ENCODE measurements around the gene SLC4A1.

SLC4A1 gene

DNA sequence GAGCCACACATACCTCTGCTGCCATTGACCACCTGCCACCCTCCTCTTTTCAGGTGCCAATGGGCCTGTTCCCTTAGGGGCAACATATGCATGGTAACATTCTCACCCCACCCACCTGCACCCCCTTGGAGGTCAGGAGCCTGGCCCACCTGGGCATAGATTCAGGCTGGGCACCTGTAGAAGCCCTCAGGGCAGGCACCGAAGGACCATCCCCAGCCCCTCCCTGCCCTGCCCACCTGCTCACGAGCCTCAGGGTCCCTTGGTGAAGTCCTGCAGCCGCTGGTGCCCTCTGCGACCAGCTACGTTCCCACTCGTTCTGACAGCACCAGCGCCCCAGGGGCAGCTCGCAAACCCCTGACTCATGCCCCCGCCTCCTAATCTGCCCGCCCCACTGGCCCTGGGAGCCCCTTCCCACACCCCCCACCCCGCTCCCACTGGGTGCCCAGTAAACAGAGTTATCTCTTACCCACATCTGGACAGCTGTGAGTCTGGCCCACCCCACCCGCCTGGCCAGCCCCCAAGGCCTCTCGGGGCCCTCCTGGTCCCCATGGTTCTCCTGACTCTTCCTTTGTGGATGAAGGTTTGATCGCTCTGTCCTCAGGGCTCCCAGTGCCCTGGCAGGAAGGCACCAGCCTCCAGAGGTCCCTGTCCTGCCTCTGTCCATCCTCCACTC is at the start of gene SLC4A1:
SLC4A1 (minus strand) TSS at position 318 of the 673 bp plus-strand sequence. CDS start 5,269 bp downstream, outside the sequence.
- no peak for DNase-seq

DNA sequence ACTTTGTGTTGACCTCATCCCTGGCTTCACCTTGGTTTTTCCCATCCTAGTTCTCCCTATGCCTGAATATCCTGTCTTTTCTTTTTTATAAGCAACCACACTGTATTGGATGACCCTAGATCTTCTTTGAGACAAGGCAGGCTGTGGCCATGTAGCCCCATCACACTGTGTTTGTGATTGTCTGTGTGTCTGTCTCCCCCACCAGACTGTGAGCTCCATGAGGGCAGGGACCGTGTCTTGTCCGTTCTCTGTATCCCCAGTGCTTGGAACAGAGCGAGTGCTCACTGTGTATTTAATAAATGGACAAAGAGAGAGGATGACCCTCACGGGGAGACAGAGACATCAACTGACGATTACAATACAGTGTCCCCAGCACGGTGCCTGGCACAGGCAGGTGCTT is 49.6 kb upstream of the SLC4A1 start:
- no peak for DNase-seq

DNA sequence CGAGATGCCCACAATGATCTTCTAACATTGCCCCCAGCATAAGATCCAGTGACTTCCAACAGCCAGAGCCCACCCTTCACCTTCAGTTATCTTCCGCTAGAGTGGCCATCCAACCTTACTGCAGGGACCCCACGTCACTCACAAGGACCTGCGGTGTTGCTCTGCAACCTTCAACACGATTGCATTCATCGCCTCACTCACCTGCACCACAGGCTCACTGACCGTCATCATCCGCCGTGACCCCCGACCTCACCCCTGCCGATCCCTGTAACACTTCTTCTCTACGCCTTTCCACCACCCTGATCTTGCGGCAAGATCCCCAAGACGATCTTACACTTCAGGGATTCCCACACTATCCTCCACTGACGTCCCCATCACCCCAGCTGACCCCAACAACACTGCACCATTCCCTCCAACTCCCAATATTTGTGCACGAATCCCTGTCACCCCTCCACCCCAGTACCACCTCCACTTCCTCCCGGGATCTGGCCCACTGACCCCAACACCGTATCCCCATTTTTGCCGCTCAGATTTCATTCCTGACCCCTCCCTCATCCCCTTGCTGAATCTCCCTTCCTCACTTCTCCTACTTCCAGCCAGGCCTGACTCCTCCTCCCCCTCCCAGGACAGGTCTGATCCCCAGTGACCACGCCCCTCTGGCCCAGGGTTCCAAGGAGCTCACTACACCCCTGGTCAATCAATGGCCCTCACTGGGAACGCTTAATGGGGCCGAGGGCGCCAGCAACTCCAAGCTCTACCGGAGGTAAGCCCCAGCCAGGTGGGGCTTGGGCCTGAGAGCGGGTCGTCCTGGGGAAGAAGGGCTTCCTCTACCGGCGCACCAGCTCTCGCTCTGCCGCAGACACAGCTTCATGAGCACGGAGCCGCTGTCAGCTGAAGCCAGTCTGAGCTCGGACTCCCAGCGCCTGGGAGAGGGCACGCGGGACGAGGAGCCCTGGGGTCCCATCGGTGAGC is 48.1 kb upstream of the SLC4A1 start:
- no peak for DNase-seq

DNA sequence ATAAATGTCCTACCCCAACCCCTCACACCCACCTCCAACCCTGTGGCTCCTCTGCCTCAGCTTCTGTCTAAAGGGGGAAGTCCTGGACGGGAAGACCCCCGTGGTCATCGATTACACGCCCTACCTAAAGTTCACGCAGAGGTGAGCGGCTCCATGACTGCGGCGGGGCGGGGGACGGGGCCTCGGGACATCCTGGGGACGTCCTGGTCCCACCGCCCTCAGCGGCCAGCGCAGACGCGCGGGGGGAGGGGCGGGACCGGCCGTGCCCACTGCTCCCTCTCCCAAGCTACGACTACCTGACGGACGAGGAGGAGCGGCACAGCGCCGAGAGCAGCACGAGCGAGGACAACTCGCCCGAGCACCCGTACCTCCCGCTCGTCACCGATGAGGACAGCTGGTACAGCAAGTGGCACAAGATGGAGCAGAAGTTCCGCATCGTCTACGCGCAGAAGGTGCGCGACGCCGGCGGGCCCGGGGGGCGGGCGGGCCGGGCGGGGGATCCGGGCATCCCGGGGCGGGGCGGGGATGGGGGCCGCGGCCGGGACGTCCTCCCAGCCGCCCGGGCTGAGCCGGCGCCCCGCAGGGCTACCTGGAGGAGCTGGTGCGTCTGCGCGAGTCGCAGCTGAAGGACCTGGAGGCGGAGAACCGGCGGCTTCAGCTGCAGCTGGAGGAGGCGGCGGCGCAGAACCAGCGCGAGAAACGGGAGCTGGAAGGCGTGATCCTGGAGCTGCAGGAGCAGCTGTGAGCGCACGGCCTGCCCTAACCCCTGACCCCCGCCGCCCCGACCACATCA is 47.1 kb upstream of the SLC4A1 start:
- DNase-seq: no peak

DNA sequence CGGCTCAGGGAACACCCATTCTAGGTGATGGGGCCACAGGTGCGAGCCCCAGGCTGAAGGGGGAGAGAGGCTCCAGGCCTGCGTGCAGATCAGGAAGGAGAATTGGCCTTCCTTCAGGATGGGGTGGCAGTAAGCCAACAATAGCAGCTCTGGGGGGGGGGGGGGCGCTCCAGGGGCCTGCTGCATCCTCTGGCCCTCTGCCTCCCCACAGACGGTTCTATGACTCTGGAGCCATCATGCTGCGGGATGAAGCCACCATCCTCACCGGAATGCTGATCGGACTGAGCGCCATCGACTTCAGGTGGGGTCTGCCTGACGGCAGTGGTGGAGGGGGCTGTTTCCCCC is 46.6 kb upstream of the SLC4A1 start:
- no peak for DNase-seq

DNA sequence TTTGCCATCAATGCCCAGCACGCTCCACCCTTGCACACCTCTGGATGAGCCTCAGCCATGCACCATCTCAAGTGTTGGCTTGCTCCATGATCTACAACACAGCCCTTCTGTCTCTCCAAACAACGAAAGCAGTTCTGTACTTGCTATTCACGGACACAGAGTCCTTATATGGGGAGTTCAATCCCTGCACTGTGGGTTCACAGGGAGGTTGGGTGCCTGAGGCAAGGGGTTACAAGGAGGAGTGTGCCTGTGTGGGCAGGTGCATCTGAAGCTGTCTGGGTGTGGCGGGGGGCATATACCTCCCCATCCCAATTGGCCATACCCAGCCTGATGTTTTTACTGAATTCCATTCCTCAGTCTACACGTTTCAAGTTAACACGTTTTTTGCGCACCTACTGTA is 46.1 kb upstream of the SLC4A1 start:
- DNase-seq: no peak

DNA sequence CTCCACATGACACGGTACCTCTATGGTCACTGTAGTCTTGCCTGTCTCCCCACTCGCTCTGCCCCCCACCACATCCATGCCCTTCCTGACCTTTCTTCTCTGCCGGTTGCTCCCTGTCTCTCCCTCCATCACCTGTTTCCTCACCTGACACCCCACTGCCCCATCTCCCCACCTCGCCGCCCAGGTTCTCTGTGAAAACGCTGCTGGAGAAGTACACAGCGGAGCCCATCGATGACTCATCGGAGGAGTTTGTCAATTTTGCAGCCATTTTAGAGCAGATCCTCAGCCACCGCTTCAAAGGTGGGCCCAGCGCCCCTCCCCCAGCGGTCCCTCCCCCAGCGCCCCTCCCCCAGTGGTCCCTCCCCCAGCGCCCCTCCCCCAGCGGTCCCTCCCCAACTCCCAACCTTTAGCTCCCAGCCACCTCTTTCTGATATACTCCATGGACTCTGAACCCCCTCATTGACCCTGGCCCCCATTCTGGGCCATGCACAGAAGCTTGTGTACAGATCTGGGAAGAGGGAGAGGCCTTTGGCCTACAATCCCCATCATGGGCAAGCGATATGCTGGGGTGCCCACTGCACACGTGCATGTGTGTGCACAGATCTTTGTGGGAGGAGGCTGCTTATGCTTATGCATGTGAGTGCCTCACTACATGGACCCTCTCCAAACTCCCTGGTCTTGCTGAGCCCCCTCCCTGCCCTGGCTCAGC is 44.6 kb upstream of the SLC4A1 start:
- DNase-seq: no peak

DNA sequence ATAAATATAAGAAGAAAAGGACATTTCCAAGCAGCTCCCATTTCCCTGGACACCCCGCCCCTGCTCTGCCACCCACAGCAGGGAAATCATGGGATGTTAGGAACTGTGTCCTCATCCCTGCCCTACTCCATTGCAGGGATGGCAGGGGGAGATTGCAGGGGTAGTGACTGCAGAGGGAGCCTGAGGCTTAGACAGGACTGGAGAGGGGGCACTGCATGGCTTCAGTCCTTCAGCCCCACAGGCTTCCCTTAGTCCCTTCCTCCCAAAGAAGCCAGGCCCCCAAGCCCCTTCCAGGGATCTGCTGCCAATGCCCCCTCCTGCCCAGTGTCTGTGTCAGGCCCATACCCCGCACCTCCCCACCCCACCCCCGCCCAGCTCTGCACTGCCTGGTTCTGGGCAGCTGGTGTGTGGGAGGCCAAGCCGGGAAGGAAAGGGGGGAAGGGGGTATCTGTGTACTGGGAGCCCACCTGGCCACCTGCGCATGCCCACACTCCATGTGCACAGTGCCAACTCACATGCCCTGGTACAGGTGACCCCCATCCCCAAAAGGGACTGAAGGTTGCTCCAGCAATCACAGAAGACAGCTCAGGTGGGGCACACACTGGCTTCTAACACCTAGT is 43.7 kb upstream of the SLC4A1 start:
- no peak for DNase-seq

DNA sequence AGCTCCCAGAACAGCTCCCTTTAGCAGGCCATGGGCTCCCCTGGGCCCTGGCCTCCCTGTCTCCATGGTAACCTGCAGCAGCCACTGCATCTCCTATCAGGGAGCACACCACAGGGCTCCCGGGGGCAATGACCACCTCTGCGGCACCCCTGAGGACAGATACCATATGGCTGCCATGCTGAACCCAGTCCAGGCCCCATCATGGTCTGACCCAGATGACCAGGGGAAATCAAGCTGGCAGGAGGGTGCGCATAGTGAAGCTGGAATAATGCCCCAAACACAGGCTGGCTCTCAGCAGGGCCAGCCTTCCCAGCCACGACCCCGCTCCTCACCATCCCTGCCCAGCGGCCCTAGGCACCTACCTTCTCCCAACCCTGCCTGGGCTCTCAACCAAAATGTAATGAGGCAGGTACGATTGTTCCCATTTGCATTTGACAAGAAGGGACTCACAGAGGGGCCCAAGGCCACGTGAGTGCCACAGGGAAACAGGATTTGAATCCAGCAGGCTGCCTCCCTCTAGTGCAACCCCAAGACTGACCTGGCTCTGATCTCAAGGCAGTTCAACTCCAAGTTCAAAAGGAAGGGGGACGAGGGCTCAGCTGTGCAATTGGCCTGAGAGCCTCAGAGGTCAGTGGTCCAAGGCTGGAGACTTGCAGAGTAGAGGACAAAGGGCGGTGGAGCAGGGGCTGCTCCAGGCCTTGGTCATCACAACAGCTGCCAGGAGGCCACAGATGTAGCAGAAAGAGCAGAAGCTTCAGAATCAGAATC is 42.9 kb upstream of the SLC4A1 start:
- DNase-seq: no peak

DNA sequence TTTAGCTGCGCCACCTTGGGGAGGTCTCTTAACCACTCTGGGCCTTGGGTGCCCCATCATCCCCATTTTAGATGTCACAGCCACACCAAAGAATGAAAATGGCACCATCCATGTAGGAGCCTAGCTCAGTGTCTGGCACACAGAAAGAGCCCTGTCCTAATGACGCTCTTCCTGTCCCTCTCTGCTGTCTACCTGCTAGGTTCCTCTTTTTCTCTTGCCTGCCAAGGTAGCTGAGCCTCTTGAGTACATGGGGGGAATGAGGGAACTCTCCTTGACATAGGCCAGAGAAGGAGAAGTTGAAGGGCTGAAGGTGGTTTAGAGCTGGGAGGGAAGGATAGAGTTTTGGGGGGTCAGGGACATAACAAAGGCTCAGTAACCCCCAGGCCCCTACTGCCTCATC is 42.3 kb upstream of the SLC4A1 start:
- DNase-seq: no peak

DNA sequence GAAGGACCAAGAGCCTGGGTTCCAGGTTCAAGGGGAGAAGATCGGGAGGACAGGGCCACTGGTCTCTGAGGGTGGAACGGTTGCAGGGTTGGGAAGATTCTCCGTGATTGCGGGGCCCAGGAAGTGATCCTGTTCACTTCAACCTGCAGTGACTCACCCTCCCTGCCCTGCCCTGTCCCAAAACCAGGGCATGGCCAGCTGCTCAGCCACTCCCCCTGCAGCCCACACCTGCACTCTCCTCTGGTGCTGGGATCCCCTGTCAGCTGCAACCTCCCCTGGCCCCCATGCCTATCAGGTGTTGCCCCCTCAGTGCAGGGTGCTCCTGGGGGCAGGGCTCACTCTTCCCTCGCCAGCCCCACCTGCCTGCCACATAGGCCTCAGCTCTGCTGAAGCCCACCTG is 41.5 kb upstream of the SLC4A1 start:
- DNase-seq: no peak

DNA sequence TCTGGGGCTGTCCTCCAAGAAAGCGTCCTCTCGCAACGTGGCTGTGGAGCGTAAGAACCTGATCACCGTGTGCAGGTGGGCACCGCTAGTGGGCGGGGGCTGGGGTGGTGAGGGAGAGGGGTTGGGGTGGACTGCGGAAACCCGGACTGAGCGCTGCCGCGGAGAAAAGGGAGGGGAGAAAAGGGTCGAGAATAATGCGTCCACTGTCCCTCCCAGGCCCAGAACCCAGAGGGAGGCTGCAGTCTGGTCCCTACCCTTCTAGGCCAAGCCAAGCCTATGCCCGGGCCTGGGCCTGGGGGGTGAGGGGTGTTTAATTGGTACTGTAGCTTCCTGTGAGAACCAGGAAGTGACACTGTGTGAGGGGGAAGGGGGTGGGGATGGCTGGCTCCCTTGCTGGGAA is 40.9 kb upstream of the SLC4A1 start:
- no peak for DNase-seq

DNA sequence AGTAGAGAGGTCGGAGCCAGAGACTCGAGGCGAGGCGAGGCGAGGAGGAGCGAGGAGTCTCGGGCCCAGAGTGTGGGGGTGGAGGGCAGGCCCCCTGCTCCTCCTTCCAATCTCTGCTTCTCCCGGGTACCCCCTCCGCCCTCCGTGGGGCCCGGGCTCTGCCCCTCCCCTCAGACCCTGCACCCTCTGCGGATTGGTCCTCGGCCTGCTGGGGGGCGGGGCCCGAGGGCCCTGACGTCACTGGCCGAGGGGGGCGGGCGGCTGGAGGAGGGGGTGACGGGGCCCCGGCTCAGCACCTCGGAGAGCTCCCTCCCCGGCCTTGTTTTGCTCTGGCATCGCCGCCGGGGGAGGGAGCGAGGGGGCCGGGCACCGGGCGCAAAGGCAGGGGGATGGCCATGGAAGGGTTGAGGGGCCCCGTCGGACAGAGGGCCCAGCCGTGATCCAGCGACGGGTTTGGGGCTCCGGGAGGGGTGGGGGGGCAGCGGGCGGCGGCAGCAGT is 40.4 kb upstream of the SLC4A1 start, which contains the start of gene RUNDC3A:
RUNDC3A (plus strand) TSS at position 282 of the 499 bp plus-strand sequence. CDS start 232 bp downstream, outside the sequence.
- DNase-seq: peak; percentile 94

DNA sequence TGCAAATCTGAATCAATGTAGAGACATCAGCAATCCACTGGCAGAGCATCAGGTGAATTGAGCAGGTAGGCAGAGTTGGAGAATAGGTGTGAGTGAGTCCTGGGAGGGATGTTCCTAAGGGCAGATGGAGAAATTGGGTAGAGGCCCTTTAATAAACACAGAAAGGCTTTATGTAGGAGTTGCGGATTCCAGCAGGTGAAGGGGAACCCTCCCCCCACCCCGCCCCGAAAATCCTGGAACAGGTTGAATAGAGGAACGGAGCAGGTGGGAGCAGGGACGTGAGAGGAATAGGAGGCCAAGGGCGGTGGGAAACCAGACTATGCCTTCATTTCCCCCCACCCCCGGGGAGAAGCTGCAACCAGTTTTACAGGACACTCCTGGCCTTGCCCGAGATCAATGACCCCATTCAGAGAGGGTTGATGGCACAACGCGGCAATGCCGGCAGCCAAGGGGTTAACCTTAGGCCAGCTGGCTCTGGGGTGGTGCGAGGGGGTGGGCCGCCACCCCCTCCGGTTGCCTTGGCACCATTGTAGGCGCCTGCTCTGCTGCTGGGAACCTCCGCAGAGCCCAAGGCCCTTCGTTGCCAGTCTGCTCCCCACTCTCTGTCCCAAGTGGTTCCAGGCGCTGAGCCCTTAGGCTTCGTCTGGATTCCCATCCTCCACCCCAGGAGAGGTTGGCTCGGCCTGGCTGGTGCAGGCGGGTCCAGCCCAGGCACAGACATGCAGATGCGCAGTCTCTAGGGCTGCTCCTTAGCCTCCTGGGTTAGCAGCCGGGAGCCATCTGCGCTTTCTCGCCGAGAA is 39.7 kb upstream of the SLC4A1 start:
- no peak for DNase-seq

DNA sequence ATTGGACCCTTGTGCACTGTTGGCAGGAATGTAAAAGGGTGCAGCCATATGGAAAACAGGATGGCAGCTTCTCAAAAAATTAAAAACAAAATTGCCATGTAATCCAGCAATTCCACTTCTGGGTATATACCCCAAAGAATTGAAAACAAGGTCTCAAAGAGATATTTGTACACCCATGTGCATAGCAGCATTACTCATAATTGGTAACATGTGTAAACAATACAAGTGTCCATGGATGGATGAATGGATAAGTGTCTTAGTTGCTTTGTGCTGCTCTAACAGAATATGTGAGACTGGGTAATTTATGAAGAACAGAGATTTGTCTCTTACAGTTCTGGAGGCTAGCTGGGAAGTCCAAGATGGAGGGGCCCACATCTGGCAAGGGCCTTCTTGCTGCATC is 36.7 kb upstream of the SLC4A1 start:
- no peak for DNase-seq

DNA sequence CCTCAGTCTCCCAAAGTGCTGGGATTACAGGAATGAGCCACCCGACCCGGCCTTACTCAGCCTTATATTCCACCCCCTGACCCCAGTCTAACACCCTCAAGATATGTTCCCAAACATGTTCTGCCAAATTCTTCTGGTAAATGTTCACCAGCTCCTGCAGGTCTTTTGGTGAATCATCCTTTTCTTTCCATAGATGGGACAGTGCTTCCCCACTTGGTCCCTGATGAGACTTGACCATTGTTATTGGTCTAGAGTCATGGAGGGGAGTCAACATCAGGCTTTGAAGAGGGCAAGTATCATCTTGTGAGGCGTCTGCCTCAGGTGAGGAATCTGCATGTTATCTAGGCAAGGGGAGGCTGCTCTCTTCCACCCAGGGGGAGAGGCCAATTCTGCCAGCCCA is 30.0 kb upstream of the SLC4A1 start:
- no peak for DNase-seq

DNA sequence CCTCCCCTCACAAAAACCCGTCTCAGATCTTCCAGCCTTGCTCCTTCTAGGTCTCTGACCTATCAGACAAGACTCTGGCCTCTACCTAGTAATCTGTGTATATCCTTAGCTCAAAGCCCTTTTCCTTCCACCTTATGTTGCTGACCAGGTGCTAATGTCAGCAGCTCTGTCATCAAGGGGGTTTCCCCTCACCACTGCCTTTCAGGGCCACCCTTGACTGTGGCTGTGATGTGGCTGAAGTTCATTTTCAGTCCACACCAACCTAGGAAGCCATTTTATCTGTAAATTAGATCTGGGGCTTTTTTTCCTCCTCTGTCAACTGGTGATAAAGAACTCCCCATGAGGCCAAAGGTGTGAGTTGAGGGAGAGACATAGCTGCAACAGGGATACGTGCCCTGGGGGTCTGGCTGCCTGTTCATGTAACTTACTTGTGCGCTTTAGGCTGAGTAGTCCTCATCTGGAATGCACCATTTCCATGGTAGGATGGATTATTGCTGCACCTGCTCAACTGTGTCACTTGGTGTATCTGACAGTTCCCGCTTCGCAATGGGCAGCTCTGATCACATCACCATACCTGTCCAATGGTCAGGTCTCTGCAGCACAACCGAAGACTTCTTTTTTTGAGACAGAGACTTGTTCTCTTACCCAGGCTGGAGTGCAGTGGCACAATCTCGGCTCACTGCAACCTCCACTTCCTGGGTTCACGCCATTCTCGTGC is 25.7 kb upstream of the SLC4A1 start:
- DNase-seq: no peak

DNA sequence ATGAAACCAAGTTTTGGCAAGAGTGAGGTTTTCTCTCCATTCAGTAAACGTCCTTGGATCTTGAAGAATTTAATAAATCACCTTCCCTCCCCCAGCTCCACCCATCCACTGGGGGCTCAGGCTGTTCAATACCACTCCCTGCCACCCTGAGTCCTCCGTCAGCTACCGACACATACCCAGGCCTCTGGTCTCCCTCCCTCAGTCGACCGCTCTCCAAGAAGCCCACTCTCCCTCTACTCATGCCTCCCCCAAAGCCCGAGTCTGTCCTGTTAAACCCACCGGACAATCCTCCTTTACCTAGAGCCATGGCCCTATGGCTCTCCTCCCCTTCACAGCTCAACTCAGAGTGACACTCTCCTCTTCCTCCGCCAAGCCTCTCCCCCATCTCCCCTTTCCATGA is 19.7 kb upstream of the SLC4A1 start:
- no peak for DNase-seq

DNA sequence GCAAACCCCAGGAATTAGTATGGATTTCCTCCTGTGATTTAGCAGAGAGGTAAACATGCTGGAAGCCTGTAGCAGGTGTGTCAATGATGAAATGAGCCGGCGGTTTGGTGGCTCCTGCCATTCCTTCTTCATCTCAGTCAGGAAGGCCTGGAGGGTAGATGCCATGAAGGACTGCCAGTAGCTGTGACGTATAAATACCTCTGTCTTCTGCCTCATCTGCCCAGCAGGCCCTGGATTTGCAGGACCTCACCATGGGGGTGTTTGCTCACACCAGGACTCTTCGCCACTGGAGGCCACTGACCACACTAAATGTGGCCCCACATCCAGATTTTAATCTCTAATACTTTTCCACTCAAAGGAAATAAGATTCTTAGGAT is 16.1 kb upstream of the SLC4A1 start:
- DNase-seq: no peak
